ENCODE data around the gene MAFF. TPM values are rescaled to one million over a fixed set of nuclear protein-coding genes. Genes with fewer than 3 reads are reported as not detected.

The MAFF gene
- total RNA-seq, 4 donors from 2014 or later = 10.1 to 180 (median 44.0) TPM

- DNase-seq = no peak
- TF ChIP-seq CTCF (IDR thresholded peaks at IDR 0.05) (no peak), POLR2A (IDR thresholded peaks at IDR 0.05) (no peak)
- no peaks in the 10 kb centered on the region for H3K4me1 ChIP-seq
- no peaks in the 10 kb centered on the region for H3K36me3 ChIP-seq
- intact Hi-C loops (cut with DNase I; ENCODE audit: low total_unique reads) = no loop called here
- peak overlapping the region in 1 of 2 donors; percentile 6 for H3K27ac ChIP-seq
- no peak overlapping the region for H3K4me3 ChIP-seq
- H3K9me3 ChIP-seq = no peaks in the 10 kb centered on the region
- H3K27me3 ChIP-seq = no peaks in the 10 kb centered on the region
Observed at GRCh38 chr22:38186429-38186828, 15.4 kb upstream of the MAFF start.

- H3K4me3 ChIP-seq = no peak overlapping the region
- H3K27me3 ChIP-seq = no peaks in the 10 kb centered on the region
- no peak for TF ChIP-seq POLR2A (IDR thresholded peaks at IDR 0.05)
- TF ChIP-seq CTCF (IDR thresholded peaks at IDR 0.05) = no peak
- H3K4me1 ChIP-seq = no peaks in the 10 kb centered on the region
- peak overlapping the region in 1 of 2 donors; percentile 49 for H3K27ac ChIP-seq
- no peak for DNase-seq
- no peaks in the 10 kb centered on the region for H3K9me3 ChIP-seq
- no peaks in the 10 kb centered on the region for H3K36me3 ChIP-seq
- intact Hi-C loops (cut with DNase I; ENCODE audit: low total_unique reads) = no loop called here
Observed at GRCh38 chr22:38187413-38188212, 14.2 kb upstream of the MAFF start.

GRCh38 chr22:38189104-38189503, 12.7 kb upstream of the MAFF start:
- DNase-seq = no peak
- H3K27ac ChIP-seq = no peak overlapping the region
- TF ChIP-seq POLR2A (IDR thresholded peaks at IDR 0.05) (no peak), CTCF (IDR thresholded peaks at IDR 0.05) (no peak)
- no peaks in the 10 kb centered on the region for H3K9me3 ChIP-seq
- intact Hi-C loops (cut with DNase I; ENCODE audit: low total_unique reads) = no loop called here
- no peaks in the 10 kb centered on the region for H3K27me3 ChIP-seq
- no peaks in the 10 kb centered on the region for H3K36me3 ChIP-seq
- H3K4me3 ChIP-seq = no peak overlapping the region
- no peaks in the 10 kb centered on the region for H3K4me1 ChIP-seq

GRCh38 chr22:38190581-38190980, 11.2 kb upstream of the MAFF start:
- no peaks in the 10 kb centered on the region for H3K9me3 ChIP-seq
- no peak overlapping the region for H3K4me3 ChIP-seq
- no peaks in the 10 kb centered on the region for H3K4me1 ChIP-seq
- TF ChIP-seq POLR2A (IDR thresholded peaks at IDR 0.05) (no peak), CTCF (IDR thresholded peaks at IDR 0.05) (no peak)
- DNase-seq = no peak
- intact Hi-C loops (cut with DNase I; ENCODE audit: low total_unique reads) = no loop called here
- no peaks in the 10 kb centered on the region for H3K36me3 ChIP-seq
- H3K27ac ChIP-seq = no peak overlapping the region
- no peaks in the 10 kb centered on the region for H3K27me3 ChIP-seq

DNA sequence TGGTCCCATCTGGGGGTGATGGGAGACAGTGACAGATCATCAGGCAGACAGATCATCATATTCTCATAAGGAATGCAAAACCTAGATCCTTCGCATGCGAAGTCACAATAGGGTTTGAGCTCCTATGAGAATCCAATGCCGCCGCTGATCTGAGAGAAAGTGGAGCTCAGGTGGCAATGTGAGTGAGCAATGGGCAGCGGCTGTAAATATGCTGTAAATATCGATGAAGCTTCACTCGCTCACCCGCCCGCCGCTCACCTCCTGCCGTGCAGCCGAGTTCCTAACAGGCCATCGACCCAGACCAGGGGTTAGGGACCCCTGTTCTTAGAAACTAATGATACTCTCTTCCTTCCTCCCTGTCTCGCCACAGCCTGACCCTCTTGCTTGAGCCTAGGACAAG, 10.7 kb upstream of the MAFF start:
- intact Hi-C loops (cut with DNase I; ENCODE audit: low total_unique reads) = no loop called here
- H3K4me1 ChIP-seq = no peaks in the 10 kb centered on the region
- DNase-seq = no peak
- TF ChIP-seq POLR2A (IDR thresholded peaks at IDR 0.05) (no peak), CTCF (IDR thresholded peaks at IDR 0.05) (no peak)
- no peak overlapping the region for H3K27ac ChIP-seq
- H3K4me3 ChIP-seq = no peak overlapping the region
- no peaks in the 10 kb centered on the region for H3K9me3 ChIP-seq
- H3K27me3 ChIP-seq = no peaks in the 10 kb centered on the region
- no peaks in the 10 kb centered on the region for H3K36me3 ChIP-seq

All from uterus (tissue), 4 donors.